Central memory CD4-positive, alpha-beta T cell (primary cell): ENCODE results near the gene SLC25A1.

ENCODE experiments used
- DNase-seq: peaks from one replicate; pipeline ENCODE4 v3.0.0; 2022
- total RNA-seq, 3 experiments: gene quantifications; one replicate each; lab custom pipeline; 2026; lab: John Stamatoyannopoulos, UW

SLC25A1 gene
- 21.8 to 53.7 (median 36.4) reads per million in 3 experiments for total RNA-seq

GRCh38 chr22:19178657-19179496 lies at the start of gene SLC25A1:
Gene SLC25A1, minus strand, starts transcription at chr22:19178736. Its CDS starts 63 bp downstream, at chr22:19178673.
- DNase-seq = peak; percentile 60

- no peak for DNase-seq
Measured at GRCh38 chr22:19228179-19228578, 49.6 kb upstream of the SLC25A1 start.

DNA sequence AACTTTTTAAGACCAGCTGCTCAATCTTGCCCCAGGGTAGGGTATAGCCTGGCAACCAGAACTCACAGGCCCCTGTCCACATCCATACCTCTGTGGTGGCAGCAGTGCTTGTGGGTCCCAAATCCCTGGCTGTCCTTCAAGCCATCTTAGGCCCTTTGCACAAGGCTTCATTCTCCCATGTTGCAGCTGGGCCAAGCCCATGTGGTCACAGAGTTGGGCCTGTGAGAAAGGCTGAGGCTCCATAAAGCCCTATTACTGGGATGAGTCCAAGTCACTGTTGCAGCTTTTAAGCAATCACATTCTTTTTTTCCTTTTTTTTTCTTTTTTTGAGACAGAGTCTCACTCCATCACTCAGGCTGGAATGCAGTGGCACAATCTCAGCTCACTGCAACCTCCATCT lies 47.9 kb upstream of the SLC25A1 start:
- no peak for DNase-seq

- no peak for DNase-seq
Measured at GRCh38 chr22:19225560-19225959, 47.0 kb upstream of the SLC25A1 start.

DNA sequence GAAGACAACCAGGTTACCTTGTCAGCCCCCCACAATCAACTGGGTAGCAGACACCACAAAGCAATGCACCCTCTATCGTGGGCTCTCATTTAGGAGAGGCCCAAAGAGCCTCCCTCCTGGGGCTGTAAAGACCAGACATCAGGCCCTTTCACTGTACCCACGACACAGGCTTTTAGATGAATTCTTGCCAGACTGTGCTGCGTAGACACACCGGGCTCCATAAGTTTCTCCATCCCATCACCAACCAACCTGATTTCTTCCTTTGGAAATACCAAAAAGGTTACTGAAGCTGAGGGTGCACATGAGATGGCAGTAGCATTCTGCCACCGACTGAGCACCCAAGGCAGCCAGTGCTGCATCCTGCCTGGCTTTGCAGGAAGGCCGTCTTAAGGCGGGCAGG lies 46.4 kb upstream of the SLC25A1 start:
- no peak for DNase-seq

- no peak for DNase-seq
Measured at GRCh38 chr22:19224557-19224956, 46.0 kb upstream of the SLC25A1 start.

GRCh38 chr22:19223617-19224016 lies 45.1 kb upstream of the SLC25A1 start:
- no peak for DNase-seq

DNA sequence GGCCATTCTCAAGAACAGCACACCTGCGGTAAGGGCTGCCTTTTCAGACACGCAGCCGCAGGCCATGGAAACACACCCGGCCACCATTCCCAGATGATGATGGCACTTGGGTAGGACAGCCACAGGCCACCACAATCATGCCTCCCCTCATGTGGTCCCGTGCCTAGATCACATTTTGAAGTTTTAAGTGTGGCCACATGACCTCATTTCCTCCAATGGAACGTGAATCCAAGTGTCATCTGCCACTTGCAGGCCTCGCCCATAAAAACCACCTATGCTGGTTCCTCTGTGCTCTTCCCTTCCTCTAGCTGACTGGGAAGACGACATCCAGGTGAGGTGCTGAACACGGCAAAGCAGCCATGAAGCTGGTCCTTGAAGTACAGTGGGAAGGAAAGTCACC lies 44.6 kb upstream of the SLC25A1 start:
- DNase-seq = no peak

- no peak for DNase-seq
Measured at GRCh38 chr22:19222242-19223005, 43.9 kb upstream of the SLC25A1 start.

- DNase-seq = no peak
Measured at GRCh38 chr22:19220867-19221266, 42.3 kb upstream of the SLC25A1 start.

DNA sequence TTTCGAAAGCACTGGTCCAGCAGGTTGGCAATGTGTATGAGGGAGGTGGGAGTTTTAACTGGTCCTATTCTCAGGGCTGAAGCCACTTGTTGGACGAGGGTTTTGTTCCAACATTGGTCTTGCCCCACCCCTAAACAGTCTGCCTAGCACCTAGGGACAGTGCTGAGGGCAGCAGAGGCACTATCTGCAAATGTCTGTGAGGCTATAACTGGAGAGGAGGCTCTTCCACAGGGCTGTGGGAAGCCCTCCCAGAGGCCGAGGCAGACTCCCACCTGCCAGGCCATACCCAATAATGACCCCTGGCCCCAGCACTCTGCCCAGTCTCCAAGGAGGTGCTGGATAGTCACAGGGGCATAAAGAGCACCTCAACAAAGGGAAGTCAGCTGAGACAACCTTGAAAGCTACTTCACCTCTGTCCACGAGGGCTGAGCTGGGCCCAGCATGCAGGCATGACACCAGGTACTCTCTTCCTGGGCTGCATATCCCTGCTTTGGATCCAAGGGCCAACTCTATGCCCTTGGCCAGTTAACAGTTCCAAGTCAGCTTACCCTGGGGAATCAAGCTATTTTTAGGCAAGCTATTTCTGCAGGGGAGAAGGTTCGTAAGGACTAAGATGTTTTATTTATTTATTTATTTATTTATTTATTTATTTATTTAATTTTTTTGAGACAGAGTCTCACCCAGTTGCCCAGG lies 40.2 kb upstream of the SLC25A1 start:
- DNase-seq = no peak

DNA sequence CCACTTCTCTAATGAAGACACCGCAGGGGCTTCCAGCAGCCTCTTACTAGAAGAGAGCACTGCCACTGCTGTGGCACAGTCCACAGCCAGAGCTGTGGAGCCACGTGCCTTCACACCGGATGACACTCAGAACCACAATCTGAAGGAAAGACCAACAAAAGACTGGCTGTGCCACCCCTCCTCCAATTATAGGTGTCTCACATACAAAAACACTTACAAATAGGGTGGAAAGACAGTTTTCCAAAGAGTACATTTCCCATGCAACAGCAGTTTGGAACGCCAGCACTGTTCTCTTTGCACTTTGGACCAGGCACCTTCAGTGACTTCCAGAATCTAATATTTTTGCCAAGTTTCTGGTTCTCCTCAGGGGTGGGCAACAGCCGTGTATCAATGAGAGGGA lies 38.0 kb upstream of the SLC25A1 start:
- DNase-seq = no peak

DNA sequence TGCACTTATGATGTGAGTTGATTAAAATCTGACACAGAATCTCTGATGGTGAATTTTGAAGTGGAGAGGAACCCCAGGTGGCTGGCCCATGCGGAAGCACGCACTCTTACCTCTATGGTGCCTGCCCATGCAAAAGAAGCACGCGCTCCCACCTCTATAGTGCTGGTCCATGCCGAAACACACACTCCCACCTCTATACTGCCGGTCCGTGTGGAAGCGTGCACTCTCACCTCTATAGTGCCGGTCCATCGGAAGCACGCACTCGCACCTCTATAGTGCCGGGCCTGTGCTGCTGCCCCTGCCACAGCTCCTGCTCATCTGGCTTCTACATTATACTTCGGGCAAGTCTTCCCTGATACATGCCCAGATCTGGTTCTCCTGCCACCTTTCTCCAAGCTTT lies 36.8 kb upstream of the SLC25A1 start:
- DNase-seq = no peak

GRCh38 chr22:19214078-19214473 lies 35.5 kb upstream of the SLC25A1 start:
- no peak for DNase-seq

DNA sequence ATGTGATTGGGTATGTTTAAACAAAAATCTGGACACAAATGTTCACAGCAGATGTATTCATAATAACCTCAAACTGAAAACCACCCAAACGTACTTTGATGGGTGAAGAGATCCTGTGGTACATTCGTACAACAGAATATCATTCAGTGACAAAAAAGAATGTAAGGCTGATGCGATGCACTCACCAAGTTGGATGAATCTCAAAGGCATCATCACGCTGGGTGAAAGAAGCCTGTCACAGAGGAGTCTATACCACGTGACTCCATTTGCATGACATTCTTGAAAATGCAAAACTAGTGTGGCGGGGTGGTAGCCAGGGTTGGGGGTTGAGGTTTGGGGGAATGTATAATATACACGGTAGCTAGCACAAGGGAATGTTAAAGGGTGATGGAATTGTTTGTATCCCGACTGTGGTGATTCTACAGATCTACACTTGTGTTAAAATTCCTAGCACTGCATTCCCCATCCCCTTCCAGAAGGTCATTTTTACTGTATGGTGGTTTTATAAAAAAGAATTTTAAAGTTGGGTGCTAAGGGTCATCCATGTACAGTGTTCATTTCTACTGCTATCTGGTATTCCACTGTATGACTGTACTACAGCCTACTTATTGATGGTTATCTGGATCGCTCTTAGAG lies 35.0 kb upstream of the SLC25A1 start:
- DNase-seq = no peak

DNA sequence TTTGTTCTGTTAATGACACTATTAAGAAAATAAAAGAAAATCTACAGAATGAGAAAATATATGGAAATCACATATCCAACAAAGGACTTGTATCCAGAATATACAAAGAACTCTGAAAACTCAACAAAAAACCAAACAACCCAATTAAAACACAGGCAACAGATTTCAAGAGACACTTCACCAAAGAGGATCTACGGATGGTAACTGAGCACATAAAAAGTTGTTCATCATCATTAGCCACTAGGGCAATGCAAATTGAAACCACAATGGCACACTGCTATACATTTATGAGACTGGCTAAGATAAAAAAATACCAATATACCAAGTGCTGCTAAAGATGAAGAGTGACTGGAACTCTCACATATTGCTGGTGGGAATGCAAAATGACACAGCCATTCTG lies 34.5 kb upstream of the SLC25A1 start:
- DNase-seq = no peak

DNA sequence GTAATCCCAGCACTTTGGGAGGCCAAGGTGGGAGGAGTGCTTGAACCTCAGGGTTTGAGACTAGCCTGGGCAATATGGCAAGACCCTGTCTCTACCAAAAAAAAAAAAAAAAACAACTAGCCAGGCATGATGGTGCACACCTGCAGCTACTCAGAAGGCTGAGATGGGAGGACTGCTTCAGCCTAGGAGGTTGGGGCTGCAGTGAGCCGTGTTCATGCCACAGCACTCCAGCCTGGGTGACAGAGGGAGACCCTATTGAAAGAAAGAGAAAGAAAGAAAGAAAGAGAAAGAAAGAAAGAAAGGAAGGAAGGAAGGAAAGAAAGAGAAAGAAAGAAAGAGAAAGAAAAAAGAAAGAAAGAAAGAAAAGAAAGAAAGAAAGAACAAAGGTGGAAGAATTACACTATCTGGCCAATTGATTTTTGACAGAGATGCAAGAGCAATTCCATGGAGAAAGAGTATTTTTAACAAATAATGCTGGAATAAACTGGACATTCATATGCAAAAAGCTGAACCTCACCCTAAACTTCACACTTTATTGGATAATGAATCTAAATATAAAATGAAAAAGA lies 33.9 kb upstream of the SLC25A1 start:
- no peak for DNase-seq

- DNase-seq = no peak
Measured at GRCh38 chr22:19210188-19210587, 31.7 kb upstream of the SLC25A1 start.

GRCh38 chr22:19208287-19208847 lies 29.8 kb upstream of the SLC25A1 start:
- no peak for DNase-seq

- no peak for DNase-seq
Measured at GRCh38 chr22:19207884-19208283, 29.3 kb upstream of the SLC25A1 start.

GRCh38 chr22:19207401-19207808 lies 28.9 kb upstream of the SLC25A1 start:
- DNase-seq = no peak

- no peak for DNase-seq
Measured at GRCh38 chr22:19206287-19206686, 27.8 kb upstream of the SLC25A1 start.
